ENCODE data around the gene PTDSS2.
"Not testable (repeated sequence)": the region's sequence is repeated elsewhere in the genome, so short reads cannot be mapped to it uniquely, and the experiment has no call there.

The PTDSS2 gene

GRCh38 chr11:409008-409599 is 41.0 kb upstream of the PTDSS2 start:
- DNase-seq (ENCODE audit: low read depth, low spot score) = no peak
- TF ChIP-seq CTCF (IDR thresholded peaks at IDR 0.05; ENCODE audit: insufficient read depth, low read length, missing control alignments) = no peak
- POLR2A ChIA-PET = interaction anchor here (0.6 kb wide), 1 partner anchor 7 kb away, joined by 3 read pairs; no protein-coding TSS in a partner anchor
- H3K4me3 ChIP-seq (ENCODE audit: low read depth, low read length) = no peak overlapping the region
- CTCF ChIA-PET = interaction anchor here (4.7 kb wide), 1 partner anchor 13 kb away, joined by 23 read pairs; no protein-coding TSS in a partner anchor

- DNase-seq (ENCODE audit: low read depth, low spot score) = no peak
- ChIA-PET POLR2A (no interaction called here), CTCF (no interaction called here)
- no peak for TF ChIP-seq CTCF (IDR thresholded peaks at IDR 0.05; ENCODE audit: insufficient read depth, low read length, missing control alignments)
- no peak overlapping the region for H3K4me3 ChIP-seq (ENCODE audit: low read depth, low read length)
Measured at GRCh38 chr11:409600-410483, 40.2 kb upstream of the PTDSS2 start.

GRCh38 chr11:410711-411110 is 39.4 kb upstream of the PTDSS2 start:
- DNase-seq (ENCODE audit: low read depth, low spot score); CTCF ChIA-PET; H3K4me3 ChIP-seq (ENCODE audit: low read depth, low read length): not testable (repeated sequence)
- POLR2A ChIA-PET = interaction anchor here (0.6 kb wide), 1 partner anchor 174 kb away, joined by 3 read pairs; the partner anchor contains the start of gene PSMD13

GRCh38 chr11:411520-411919 is 38.6 kb upstream of the PTDSS2 start:
- CTCF ChIA-PET; DNase-seq (ENCODE audit: low read depth, low spot score); H3K4me3 ChIP-seq (ENCODE audit: low read depth, low read length): not testable (repeated sequence)
- POLR2A ChIA-PET = interaction anchor here (0.6 kb wide), 1 partner anchor 175 kb away, joined by 3 read pairs; the partner anchor contains the start of gene PSMD13

GRCh38 chr11:412641-413119 is 37.4 kb upstream of the PTDSS2 start:
- CTCF ChIA-PET = interaction anchor here (1.0 kb wide), 1 partner anchor 35 kb away, joined by 3 read pairs; no protein-coding TSS in a partner anchor
- no peak for DNase-seq (ENCODE audit: low read depth, low spot score)
- H3K4me3 ChIP-seq (ENCODE audit: low read depth, low read length) = no peak overlapping the region
- TF ChIP-seq CTCF (IDR thresholded peaks at IDR 0.05; ENCODE audit: insufficient read depth, low read length, missing control alignments) = no peak
- POLR2A ChIA-PET = no interaction called here

- TF ChIP-seq CTCF (IDR thresholded peaks at IDR 0.05; ENCODE audit: insufficient read depth, low read length, missing control alignments) = no peak
- no peak for DNase-seq (ENCODE audit: low read depth, low spot score)
- CTCF ChIA-PET = interaction anchor here (1.0 kb wide), 1 partner anchor 34 kb away, joined by 3 read pairs; no protein-coding TSS in a partner anchor
- no peak overlapping the region for H3K4me3 ChIP-seq (ENCODE audit: low read depth, low read length)
- POLR2A ChIA-PET = no interaction called here
Measured at GRCh38 chr11:413120-414081, 36.7 kb upstream of the PTDSS2 start.

Measured in AG04449 (cell line).